ENCODE measurements around the gene BAD.

Gene BAD

DNA sequence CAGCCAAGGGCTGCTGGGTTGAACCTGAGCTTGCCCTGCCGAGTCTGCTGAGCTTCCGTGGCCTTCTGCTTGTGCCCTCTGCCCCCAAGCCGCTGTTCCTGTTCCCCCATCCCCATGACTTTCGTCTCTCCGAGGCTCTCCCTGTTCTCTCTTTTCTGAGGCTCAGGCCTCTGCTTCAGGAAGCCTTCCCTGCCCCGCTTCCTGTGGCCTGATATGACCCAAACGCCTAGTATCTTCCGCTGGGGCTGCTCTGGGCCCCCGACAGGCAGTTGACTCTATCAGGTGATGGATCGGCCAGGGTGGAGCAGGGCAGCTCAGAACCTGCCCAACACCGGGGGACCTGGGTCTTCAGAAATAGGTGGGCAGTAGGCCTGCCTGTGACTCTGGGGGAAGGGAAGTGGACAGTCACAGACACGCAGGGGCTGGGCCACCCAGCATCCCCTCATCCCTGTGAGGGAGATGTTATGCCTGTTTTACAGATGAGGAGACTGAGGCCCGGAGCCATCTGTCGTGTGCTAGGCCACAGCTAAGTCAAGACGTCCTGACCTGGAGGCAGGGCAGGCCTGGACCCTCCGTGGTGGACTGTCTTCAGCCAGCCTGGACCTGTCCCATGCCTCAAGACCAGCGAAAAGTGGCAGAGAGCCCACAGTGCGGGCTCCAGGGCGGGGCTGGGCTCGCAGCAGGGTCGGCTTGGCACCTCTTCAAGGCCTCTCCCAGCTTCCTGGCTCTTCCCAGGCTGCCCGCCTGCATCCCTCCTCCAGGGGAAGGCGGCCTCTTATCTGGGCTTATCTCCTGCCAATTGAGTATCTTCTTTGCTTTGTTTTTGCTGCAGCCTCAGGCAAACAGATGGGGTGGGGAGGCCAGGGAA lies 16.2 kb downstream of the BAD start:
- Mint-ChIP-seq H3K4me1 (ENCODE audit: low read depth) (peaks cover 53% of the 10 kb centered on the region), H3K27me3 (no peaks in the 10 kb centered on the region), H3K36me3 (ENCODE audit: low read depth) (peaks cover 77% of the 10 kb centered on the region), H3K27ac (peak overlapping the region; percentile 91), H3K4me3 (peak overlapping the region; percentile 98), H3K9me3 (no peaks in the 10 kb centered on the region)
- intact Hi-C loops (cut with micrococcal nuclease) = loop anchor here (2.0 kb wide), 2 partner anchors 15 to 61 kb away; partner anchors contain the start of gene FERMT3

DNA sequence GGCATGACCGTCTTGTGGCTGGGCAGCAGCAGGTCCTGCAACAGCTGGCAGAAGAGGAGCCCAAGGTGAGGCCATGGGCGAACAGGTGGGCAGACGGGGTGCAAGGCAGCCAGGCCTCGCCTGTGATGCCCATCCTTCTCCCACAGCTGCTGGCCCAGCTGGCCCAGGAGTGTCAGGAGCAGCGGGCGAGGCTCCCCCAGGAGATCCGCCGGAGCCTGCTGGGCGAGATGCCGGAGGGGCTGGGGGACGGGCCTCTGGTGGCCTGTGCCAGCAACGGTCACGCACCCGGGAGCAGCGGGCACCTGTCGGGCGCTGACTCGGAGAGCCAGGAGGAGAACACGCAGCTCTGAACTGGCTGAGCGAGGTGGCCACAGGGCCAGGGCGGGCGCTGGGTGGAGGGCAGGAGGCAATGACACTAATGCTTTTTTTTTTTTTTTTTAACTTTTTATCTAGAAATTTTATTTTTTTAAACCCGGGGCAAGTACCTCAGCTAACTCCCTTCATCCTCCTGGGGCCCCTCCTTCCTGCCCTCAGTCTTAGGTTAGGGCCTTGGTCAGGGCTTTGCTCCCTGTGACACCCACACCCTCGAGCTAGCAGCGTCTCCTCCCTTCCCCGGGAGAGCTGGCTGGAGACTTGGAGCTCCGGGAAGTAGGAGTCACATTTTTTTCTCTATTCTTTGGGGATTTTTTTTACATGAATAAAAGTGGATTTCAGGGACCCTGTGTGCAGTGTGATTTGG lies 17.1 kb downstream of the BAD start:
- H3K27me3 Mint-ChIP-seq = no peaks in the 10 kb centered on the region
- H3K9me3 Mint-ChIP-seq = no peaks in the 10 kb centered on the region
- peak overlapping the region; percentile 98 for H3K4me3 Mint-ChIP-seq
- H3K4me1 Mint-ChIP-seq (ENCODE audit: low read depth) = peaks cover 50% of the 10 kb centered on the region
- peaks cover 86% of the 10 kb centered on the region for H3K36me3 Mint-ChIP-seq (ENCODE audit: low read depth)
- peak overlapping the region; percentile 91 for H3K27ac Mint-ChIP-seq
- intact Hi-C loops (cut with micrococcal nuclease) = no loop called here

DNA sequence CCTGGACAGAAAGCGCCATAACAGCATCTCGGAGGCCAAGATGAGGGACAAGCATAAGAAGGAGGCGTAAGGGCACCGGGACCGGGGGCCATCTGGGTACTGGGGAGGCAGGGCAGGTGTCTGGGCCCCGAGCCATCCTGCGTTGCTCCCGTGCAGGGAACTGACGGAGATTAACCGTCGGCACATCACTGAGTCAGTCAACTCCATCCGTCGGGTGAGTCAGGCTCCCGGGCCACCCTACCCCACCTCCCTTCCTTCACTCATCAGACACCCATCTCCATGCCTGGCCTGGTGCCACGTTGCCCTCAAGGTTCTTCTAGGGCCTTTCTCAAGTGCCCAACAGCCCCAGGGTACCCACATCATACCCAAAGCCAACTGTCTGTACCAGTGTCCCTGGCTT lies 18.1 kb downstream of the BAD start:
- Mint-ChIP-seq H3K9me3 (no peaks in the 10 kb centered on the region), H3K27ac (no peak overlapping the region), H3K4me1 (ENCODE audit: low read depth) (peaks cover 42% of the 10 kb centered on the region), H3K36me3 (ENCODE audit: low read depth) (peaks cover 90% of the 10 kb centered on the region), H3K27me3 (no peaks in the 10 kb centered on the region), H3K4me3 (no peak overlapping the region)
- intact Hi-C loops (cut with micrococcal nuclease) = no loop called here

DNA sequence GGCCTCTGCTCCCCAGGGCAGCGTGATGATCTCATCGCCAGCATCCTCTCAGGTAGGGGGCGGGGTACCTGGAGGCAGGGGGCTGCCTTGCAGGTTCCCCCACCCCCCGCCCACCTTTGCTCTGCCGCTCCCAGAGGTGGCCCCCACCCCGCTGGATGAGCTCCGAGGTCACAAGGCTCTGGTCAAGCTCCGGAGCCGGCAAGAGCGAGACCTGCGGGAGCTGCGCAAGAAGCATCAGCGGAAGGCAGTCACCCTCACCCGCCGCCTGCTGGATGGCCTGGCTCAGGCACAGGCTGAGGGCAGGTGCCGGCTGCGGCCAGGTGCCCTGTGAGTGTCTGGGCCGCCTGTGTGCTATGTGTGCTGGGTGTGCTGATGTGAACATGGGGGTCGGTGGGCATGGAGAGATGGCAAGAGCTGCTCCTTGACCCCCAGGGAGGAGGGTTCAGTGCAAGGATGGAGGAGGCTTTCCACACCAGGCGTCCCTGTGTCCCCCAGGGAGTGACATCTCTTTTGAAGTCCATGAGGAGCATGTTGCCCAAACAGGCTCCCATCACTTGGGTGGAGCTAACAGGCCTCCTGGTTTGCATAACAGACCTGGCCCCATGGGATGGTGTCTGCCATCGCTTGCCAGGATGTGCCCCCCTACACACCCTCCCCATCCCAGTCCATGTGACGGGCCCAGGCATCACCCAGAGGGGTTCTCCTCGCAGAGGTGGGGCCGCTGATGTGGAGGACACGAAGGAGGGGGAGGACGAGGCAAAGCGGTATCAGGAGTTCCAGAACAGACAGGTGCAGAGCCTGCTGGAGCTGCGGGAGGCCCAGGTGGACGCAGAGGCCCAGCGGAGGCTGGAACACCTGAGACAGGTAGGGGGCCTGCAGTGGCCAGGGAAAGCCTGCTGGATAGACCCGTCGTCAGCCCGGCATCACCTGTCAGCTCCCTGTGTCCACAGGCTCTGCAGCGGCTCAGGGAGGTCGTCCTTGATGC lies 19.0 kb downstream of the BAD start:
- Mint-ChIP-seq H3K27me3 (no peaks in the 10 kb centered on the region), H3K4me3 (no peak overlapping the region), H3K36me3 (ENCODE audit: low read depth) (peaks cover 94% of the 10 kb centered on the region), H3K27ac (no peak overlapping the region), H3K4me1 (ENCODE audit: low read depth) (peaks cover 42% of the 10 kb centered on the region), H3K9me3 (no peaks in the 10 kb centered on the region)
- intact Hi-C loops (cut with micrococcal nuclease) = no loop called here

GRCh38 chr11:64264371-64264852 lies 20.1 kb downstream of the BAD start:
- no peaks in the 10 kb centered on the region for H3K27me3 Mint-ChIP-seq
- intact Hi-C loops (cut with micrococcal nuclease) = no loop called here
- no peaks in the 10 kb centered on the region for H3K9me3 Mint-ChIP-seq
- H3K27ac Mint-ChIP-seq = no peak overlapping the region
- peaks cover 98% of the 10 kb centered on the region for H3K36me3 Mint-ChIP-seq (ENCODE audit: low read depth)
- H3K4me3 Mint-ChIP-seq = no peak overlapping the region
- H3K4me1 Mint-ChIP-seq (ENCODE audit: low read depth) = peaks cover 48% of the 10 kb centered on the region

- H3K4me1 Mint-ChIP-seq (ENCODE audit: low read depth) = peaks cover 49% of the 10 kb centered on the region
- H3K4me3 Mint-ChIP-seq = no peak overlapping the region
- intact Hi-C loops (cut with micrococcal nuclease) = no loop called here
- peaks cover 100% of the 10 kb centered on the region for H3K36me3 Mint-ChIP-seq (ENCODE audit: low read depth)
- no peaks in the 10 kb centered on the region for H3K9me3 Mint-ChIP-seq
- no peak overlapping the region for H3K27ac Mint-ChIP-seq
- H3K27me3 Mint-ChIP-seq = no peaks in the 10 kb centered on the region
Measured at GRCh38 chr11:64263947-64264317, 20.5 kb downstream of the BAD start.

DNA sequence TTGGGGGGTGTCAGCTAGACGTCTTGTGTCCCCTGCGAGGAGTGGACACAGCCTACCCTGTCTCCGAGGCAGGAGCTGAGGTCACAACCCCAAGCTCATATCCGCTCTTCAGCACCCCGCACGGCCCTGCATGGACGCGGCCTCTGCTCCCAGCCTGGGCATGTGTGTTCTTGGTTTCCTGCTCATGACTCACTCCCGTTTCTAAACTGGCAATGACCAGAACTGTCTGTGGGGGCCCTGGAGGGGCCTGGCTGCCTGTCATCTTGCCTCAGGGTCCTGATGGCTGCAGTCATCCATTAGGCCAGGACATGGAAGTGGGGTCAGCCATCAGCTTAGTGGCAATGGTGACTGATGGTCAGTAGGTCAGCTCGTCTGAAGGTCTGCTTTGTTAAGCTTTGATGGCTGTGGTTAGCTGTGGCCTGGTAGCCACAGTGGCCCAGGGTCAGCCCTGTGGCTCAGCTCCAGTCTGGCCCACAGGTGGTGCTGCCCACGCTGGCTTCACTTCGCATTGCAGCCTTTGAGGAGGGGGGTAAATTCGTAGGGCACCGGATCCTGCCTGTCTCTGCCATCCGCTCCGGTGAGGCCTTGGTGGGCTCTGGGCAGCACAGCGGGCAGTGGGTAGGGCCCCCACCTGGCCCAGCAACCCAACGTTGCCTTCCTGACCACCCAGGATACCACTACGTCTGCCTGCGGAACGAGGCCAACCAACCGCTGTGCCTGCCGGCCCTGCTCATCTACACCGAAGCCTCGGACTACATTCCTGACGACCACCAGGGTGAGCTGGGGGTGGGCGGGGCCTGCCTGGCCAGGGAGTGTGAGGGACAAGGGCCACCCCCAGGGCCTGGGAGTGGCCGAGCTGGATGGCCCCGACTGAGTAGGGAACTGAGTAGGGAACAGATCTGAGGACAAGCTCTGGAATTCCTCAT lies 21.2 kb downstream of the BAD start:
- intact Hi-C loops (cut with micrococcal nuclease) = no loop called here
- no peaks in the 10 kb centered on the region for H3K9me3 Mint-ChIP-seq
- peaks cover 100% of the 10 kb centered on the region for H3K36me3 Mint-ChIP-seq (ENCODE audit: low read depth)
- H3K4me3 Mint-ChIP-seq = no peak overlapping the region
- H3K27ac Mint-ChIP-seq = no peak overlapping the region
- H3K4me1 Mint-ChIP-seq (ENCODE audit: low read depth) = peaks cover 42% of the 10 kb centered on the region
- no peaks in the 10 kb centered on the region for H3K27me3 Mint-ChIP-seq

DNA sequence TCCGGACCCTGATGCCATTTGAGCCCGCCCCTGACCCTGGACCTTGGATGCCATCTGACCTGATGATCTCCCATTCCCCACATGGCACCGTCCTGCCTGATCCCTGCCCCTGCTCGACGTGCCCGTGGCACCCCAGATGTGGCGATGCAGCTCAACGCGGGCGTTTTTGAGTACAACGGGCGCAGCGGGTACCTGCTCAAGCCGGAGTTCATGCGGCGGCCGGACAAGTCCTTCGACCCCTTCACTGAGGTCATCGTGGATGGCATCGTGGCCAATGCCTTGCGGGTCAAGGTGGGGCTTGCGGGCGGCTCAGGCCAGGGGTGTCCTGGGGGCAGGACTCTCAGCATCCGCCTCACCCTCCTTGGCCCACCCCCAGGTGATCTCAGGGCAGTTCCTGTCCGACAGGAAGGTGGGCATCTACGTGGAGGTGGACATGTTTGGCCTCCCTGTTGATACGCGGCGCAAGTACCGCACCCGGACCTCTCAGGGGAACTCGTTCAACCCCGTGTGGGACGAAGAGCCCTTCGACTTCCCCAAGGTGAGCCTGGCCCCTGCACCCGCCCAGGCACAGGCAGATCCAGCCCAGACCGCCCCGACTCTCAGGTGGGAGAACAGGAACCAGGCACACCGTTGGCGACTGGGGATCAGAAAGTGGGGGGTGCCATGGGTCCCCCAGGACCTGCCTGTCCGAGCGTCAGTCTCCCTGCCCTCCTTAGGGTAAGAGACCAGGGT lies 22.0 kb downstream of the BAD start:
- H3K9me3 Mint-ChIP-seq = no peaks in the 10 kb centered on the region
- no peak overlapping the region for H3K4me3 Mint-ChIP-seq
- peaks cover 34% of the 10 kb centered on the region for H3K4me1 Mint-ChIP-seq (ENCODE audit: low read depth)
- no peak overlapping the region for H3K27ac Mint-ChIP-seq
- no peaks in the 10 kb centered on the region for H3K27me3 Mint-ChIP-seq
- peaks cover 100% of the 10 kb centered on the region for H3K36me3 Mint-ChIP-seq (ENCODE audit: low read depth)
- intact Hi-C loops (cut with micrococcal nuclease) = no loop called here

DNA sequence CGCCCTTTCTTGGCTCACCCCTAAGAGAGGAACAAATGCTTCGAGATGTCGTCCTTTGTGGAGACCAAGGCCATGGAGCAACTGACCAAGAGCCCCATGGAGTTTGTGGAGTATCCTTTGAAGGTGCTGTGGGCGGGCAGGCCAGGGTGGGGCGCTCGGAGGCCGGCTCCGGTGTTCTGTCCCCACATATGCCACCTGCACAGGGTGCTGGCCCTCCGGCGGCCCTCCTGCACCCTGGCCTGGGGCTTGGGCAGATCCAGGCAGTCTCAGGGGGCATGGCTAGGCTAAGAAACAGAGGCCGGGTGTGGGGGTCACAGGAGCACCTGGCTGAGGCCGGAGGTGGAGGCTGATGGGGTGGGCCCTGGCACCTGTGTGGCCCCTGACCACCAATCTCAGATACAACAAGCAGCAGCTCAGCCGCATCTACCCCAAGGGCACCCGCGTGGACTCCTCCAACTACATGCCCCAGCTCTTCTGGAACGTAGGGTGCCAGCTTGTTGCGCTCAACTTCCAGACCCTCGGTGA lies 22.8 kb downstream of the BAD start:
- H3K4me3 Mint-ChIP-seq = no peak overlapping the region
- H3K36me3 Mint-ChIP-seq (ENCODE audit: low read depth) = peaks cover 100% of the 10 kb centered on the region
- no peaks in the 10 kb centered on the region for H3K27me3 Mint-ChIP-seq
- H3K27ac Mint-ChIP-seq = no peak overlapping the region
- no peaks in the 10 kb centered on the region for H3K9me3 Mint-ChIP-seq
- intact Hi-C loops (cut with micrococcal nuclease) = no loop called here
- peaks cover 25% of the 10 kb centered on the region for H3K4me1 Mint-ChIP-seq (ENCODE audit: low read depth)

DNA sequence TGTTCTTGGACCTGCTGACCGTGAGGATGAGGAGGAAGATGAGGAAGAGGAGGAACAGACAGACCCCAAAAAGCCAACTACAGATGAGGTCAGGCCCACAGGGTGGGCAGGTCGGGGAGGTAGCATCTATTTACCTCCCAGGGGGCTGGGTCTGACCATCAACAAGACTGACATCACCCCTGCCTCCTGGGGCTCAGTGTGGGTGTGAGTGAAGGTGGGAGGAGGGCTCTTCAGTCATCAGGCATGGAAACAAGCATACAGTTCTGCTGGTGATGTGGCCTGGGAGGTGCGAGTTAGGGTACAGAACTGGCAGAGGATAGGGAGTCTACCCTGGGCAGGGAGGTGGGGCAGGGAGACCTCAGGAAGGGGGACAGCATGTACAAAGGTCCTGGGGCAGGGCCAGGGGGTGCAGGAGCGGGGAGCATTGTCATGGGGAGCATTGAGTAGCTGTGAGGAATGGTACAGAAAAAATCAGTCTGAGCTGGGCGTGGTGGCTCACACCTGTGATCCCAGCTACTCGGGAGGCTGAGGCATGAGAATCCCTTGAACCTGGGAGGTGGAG lies 24.2 kb downstream of the BAD start:
- Mint-ChIP-seq H3K27ac (no peak overlapping the region), H3K4me1 (ENCODE audit: low read depth) (peaks cover 11% of the 10 kb centered on the region), H3K27me3 (no peaks in the 10 kb centered on the region), H3K4me3 (no peak overlapping the region), H3K9me3 (no peaks in the 10 kb centered on the region), H3K36me3 (ENCODE audit: low read depth) (peaks cover 100% of the 10 kb centered on the region)
- intact Hi-C loops (cut with micrococcal nuclease) = no loop called here

GRCh38 chr11:64259533-64260067 lies 24.9 kb downstream of the BAD start:
- H3K9me3 Mint-ChIP-seq = no peaks in the 10 kb centered on the region
- peaks cover 100% of the 10 kb centered on the region for H3K36me3 Mint-ChIP-seq (ENCODE audit: low read depth)
- H3K4me3 Mint-ChIP-seq = no peak overlapping the region
- H3K27me3 Mint-ChIP-seq = no peaks in the 10 kb centered on the region
- no peak overlapping the region for H3K27ac Mint-ChIP-seq
- H3K4me1 Mint-ChIP-seq (ENCODE audit: low read depth) = peaks cover 10% of the 10 kb centered on the region
- intact Hi-C loops (cut with micrococcal nuclease) = no loop called here
